Stimulated activated CD4-positive, alpha-beta T cell treated with anti-CD3 and anti-CD28 coated beads, Interleukin-4, amount 100 ng/mL, for 24 hours (primary cell): Measurements from ENCODE around the gene IFI27.

Experiments
- DNase-seq: peaks from one replicate; pipeline ENCODE4 v3.0.0-alpha.2; 2020

IFI27 gene

GRCh38 chr14:94103554-94104150, 6.9 kb upstream of the IFI27 start:
- DNase-seq = no peak

GRCh38 chr14:94104731-94105130, 5.8 kb upstream of the IFI27 start:
- no peak for DNase-seq

GRCh38 chr14:94109915-94110250, 653 bp upstream of the IFI27 start:
- no peak for DNase-seq

DNA sequence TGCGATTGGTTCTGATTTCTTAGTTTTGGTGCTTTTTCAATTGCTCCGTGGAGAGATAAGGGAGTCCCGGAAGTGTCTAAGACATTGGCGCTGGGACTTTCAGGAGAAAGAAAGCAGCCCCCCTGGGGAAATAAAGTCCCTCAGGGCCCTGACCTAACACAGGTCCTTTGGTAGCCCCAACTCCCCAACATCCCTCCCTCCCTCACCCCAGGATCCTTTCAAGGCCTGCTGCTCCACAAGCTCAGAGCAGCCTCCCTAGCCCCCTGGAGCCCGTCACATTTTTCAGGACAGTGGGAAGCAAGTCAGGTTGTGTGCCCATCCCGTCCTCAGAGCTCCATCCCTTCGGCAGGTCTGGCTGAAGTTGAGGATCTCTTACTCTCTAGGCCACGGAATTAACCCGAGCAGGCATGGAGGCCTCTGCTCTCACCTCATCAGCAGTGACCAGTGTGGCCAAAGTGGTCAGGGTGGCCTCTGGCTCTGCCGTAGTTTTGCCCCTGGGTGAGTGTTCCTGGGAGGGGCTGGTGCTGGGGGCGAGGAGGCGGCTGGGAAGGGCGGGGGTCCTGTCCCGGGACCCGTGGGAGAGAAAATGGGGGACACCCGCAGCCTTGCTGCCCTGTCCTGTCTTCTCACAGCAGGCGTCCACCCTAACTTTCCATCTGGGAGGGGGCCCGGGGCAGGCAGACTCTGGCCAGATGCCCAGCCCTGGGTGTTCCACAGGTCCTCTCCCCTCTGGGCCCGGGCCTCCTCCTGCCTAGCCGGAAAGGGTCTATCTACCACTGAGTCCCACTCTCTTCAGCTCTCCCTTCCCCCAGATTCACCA, 950 bp downstream of the IFI27 start:
- DNase-seq = no peak

DNA sequence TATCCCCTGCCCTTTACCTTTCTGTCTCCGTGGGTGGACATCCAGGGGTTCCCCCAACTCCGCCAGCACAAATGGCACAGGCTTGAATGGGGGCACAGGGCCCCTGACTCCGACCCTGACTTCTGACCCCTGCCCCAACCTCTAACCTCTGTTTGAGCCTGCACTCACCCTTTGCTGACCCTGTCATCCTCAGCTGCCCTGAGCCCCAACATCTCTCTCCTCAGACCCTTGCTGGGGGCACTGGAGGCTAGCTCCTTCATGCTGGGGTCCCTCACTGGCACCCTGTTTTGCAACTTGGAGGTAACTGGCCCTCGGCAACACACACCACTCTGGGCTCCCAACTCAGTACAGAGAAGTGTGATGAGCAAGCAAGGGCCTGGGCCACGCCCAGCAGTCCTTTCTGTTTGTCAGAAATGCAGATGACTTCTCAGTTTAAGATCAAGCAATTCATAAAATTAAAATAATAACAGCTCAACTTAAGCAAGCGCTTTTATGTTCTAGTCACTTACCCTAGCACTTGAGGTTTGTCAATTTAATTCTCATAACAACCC, 2.1 kb downstream of the IFI27 start:
- no peak for DNase-seq

DNA sequence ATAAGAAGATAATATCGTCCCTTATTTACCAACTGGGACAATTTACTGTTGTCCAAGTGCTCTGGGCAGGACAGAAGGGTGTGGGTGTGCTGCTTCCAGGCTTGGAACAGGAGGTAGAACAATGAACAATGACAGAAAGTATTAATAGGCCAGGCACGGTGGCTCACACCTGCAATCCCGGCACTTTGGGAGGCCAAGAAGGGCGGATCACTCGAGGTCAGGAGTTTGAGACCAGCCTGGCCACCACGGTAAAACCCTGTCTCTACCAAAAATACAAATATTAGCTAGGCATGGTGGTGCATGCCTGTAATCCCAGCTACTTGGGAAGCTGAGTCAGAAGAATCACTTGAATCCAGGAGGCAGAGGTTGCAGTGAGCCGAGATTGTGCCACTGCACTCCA, 2.5 kb downstream of the IFI27 start:
- no peak for DNase-seq

DNA sequence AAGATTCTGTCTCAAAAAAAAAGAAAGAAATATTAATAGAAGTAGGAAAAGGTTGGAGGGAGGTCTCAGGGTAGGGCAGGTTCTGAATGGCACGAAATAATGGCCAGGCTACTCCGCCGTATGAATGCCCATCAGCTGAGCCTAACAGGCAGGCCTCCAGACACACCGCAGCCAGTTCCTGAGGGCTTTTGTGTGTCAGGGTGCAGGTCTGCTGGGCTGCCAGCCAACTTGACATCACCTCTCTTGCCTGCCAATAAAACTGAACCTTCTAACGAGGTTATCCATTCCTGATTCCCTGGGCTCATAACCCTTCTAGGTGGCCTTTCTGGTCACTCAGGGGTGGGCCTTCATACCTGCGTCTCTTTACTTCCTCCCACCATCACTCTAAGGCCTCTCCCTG, 3.0 kb downstream of the IFI27 start:
- no peak for DNase-seq

DNA sequence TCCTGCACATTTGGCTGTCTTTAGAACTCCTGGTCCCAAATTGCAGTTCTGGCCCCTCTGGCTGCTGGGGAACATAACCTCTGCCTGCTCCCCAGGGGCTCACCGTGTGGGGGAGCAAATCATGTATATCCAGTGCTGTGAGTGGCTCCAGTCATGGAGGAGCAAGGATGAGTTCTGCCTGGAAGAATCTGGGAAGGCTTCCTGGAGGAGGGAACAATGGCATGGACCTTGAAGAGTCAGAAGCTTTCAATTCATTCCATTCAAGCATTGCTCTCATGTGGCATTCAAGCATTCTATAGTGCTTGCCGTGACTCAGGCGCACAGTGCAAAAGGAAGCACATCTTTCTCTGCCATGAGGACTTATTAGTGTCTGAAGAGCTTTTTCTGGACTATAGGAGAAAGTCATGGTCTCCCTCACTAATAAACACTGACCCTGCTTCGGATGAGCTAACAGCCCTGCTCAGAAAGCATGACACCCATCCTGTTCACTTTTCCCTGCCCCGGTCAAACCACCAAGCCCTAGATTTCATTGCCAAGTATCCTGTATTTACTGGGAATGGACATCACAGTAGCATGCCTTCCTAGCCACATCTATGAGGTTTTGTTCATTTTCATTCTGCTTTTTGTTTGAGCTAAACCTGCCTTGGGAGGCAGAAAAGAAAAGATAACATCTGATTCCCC, 3.5 kb downstream of the IFI27 start:
- no peak for DNase-seq

DNA sequence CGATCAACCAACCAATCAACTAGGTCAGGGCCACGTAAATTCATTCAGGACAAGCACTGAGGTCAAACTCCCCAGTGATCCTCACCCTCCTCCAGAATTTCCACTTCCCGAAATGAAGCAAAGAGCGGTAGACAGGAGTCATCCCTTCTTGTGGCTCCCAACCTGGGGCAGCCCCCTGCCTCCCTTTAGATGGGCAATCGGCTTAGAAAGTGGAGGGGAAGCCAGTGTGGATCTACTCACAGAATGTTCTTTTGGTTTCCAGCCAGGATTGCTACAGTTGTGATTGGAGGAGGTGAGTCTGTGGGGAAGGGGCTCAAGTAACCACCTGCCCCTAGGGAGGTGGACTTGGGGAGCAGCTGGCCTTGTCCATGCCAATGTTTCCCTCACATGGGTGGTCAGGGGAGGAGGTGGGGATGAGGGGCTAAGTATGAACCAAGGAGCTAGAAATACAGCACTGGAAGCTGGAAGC, 4.1 kb downstream of the IFI27 start:
- DNase-seq = no peak

DNA sequence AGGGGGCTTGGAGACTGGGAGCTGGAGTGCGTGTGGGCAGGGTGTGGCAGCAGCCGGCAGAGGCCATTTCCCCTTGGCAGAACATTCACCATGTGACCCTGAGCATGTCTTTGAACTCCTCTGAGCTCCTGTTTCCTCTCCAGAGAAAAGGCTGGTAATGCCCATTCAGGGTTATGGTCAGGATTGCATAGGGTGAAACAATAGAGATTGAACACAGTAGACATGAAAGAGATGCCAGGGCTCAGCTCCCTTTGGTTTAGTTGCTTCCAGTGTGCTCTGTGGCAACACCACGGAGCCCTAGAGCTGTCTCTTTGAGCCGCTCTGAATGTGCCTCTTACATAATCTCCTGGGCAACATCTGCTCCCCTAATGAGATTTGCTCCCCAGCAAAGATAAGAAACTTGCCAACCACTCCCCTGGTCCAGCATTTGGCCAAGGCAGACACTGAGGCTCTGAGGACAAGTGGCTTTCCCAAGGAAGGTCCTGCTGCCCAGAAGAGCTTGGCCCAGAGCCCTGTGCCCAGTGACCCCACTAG, 4.6 kb downstream of the IFI27 start:
- DNase-seq = no peak

GRCh38 chr14:94115631-94116030, 5.1 kb downstream of the IFI27 start:
- no peak for DNase-seq

DNA sequence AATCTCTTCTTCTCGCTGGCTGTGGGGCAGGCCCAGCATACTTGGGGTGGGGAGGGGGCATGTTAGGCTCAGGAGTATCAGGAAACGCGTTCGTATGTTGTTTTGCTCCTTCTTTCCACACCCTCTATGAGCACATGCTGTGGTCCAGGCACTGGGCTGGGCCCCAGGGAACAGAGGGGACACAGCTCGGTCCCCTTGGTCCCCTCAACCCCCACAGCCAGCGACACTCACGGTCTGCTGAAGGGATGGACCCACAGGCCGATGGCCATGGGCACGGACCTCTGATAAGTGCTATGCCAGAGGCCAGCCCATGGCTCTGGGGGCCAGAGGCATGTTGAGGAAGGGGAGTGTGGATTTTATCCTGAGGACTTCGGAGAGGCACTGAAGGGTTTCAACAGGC, 6.2 kb downstream of the IFI27 start:
- DNase-seq = no peak

DNA sequence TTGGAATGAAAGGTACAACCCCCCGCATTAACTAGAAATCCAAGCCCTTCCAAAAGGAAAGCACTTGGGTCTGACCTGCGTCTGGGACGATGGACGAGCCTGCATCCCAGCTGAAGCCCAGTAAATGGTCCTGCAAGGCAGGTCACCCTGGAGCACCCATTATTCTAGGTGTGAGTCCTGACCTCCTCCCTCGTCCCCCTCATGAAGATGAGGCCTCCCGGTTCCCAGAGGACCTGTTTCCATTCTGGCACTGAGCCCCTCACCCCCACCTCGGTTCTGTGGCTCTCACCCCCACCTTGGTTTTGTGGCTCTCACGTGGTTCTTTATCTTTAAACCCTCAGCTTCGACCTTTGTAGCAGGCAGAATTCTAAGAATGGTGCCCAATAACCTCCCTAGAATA, 7.3 kb downstream of the IFI27 start:
- DNase-seq = no peak

- no peak for DNase-seq
These were observed 8.5 kb downstream of the IFI27 start for GRCh38 chr14:94119071-94119470.

DNA sequence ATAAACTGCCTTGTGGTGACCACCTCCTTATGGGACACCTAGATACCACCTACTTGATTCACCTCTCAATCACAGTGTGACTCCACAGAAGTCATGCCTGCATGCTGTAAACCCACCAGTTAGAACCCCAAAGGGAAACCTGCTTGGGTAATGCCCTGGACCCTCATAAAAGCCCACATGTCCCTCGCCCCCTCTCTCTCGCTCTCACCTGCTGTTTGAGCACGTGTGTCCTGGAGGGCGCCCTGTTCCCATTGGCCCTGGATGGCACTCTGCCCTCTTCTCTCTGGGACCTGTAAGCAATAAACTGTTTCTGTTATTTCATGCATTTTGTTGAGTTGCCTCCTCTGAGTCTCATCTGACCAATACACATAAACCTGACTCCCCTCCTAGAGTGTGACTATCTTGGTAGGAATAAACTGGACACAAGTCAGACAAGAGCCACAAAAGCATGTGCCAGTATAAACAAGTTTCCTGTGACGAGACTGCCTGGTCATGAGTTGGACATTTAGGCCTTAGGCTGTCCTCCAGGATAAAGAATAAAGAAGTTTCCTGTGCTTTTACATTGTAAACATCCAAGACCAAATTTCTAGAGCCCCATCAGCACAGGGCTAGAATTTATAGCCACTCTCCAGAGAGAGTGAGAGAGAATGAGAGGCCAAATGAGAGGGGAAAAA, 10.3 kb downstream of the IFI27 start:
- no peak for DNase-seq

- DNase-seq = no peak
These were observed 10.9 kb downstream of the IFI27 start for GRCh38 chr14:94121485-94121884.

GRCh38 chr14:94122438-94122837, 11.9 kb downstream of the IFI27 start:
- no peak for DNase-seq

DNA sequence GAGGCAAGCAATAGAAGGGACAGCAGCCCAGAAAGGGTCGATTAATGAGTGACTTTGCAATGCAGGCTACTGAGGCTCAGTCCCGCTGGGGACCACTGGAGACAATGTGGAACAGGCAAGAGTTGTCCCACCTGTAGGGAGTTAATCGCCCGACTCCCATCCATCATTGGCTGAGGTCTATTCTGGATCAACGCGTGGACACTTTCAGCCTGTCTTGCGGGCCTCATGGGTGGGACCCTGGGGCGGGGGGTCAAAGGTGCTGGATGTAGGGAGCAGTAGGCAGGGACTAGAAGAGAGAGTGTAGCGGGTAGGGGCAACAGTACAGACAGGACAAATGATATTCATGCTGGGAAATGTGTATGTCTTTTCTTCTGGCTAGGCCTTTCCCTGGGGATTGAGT, 12.8 kb downstream of the IFI27 start:
- no peak for DNase-seq

- no peak for DNase-seq
These were observed 13.3 kb downstream of the IFI27 start for GRCh38 chr14:94123868-94124267.

DNA sequence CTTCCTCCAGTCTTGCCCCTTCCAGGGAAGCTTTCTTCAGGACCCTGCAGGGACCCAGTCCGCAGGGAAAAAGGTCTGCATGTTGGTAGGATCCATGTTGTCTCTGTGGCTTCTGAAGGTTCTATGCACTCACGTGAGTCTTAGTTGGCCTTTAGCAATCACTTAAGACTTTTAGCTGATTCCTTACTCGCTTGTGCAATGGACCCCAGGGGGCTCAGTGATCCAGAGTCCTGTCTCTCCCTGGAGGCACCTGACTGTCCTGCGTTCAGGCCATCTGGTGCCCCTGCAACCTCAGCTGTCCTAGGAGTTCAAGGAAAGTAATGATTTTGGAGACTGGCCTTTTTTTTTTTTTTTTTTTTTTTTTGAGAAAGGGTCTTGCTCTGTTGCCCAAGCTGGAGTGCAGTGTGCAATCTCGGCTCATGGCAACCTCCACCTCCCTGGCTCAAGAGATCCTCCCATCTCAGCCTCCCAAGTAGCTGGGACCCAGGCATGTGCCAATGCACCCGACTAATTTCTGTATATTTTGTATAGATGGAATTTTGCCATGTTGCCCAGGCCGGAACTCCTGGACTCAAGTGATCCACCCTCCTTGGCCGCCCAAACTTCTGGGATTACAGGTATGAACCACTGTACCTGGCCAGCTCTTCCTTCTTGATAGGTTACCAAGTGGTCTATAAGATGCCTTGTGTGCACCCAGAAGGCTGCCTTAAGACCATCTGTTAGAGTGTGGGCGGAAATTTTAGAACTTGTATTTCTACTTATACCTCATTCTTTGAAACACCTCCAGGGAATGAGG, 14.2 kb downstream of the IFI27 start:
- no peak for DNase-seq

DNA sequence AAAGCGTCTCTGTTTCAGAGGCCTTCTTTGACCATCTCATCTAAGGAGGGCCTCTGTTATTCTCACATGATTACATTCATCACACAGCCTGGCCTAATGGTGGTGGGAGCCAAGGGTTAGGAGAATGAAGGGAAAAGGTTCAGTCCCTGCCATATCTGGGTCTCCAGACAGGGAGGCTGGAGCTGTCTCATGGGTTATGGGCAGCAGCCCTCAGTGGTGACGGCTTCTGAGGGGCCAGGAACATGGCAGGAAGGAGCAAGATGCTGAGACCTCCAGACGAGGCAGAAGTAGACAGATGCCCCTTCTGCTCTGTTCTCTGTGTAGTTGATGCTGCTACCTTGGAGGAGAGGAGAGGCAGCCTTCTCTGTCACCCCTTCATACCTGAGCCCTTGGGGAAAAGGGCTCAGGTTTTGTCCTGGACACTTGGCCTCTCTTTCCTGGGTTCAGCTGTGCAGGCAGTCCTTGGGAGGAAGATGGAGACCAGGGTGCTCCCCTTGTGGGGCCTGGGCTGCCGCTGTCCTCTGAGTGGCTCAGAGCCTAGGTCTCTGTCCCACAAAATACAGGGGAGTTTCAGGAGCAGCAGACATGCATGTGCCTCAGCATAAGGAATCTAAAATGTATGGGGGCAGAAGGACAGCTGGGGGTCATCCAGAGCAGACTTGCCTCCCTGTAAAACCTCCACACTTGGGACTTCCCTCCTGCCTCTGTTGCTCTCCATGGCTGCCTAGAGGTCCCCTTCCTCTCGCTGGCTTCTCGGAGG, 15.3 kb downstream of the IFI27 start:
- DNase-seq = no peak

GRCh38 chr14:94126419-94126677, 15.8 kb downstream of the IFI27 start:
- no peak for DNase-seq
